Limb (tissue), 2 donors: ENCODE results near the gene SPINK5.
A peak's percentile ranks its signal among the peaks of the same experiment; 100 is the strongest.

Experiments used
- DNase-seq, 2 donors: peaks; one replicate each; pipeline ENCODE4 v3.0.0-alpha.2; 2016; ENCODE audit errors: extremely low spot score in 2 of 2

Gene SPINK5

GRCh38 chr5:148176480-148176879 lies 112.7 kb downstream of the SPINK5 start:
- no peak for DNase-seq

GRCh38 chr5:148177207-148177606 lies 113.4 kb downstream of the SPINK5 start:
- DNase-seq, result no peak

GRCh38 chr5:148179234-148179824 lies 115.5 kb downstream of the SPINK5 start:
- DNase-seq, result peak in 1 of 2 donors; percentile 45

GRCh38 chr5:148186248-148187003 lies 122.6 kb downstream of the SPINK5 start:
- no peak for DNase-seq
